ENCODE data around the gene RALGPS1.
A peak's percentile ranks its signal among the peaks of the same experiment; 100 is the strongest.
"Not testable (repeated sequence)": the region's sequence is repeated elsewhere in the genome, so short reads cannot be mapped to it uniquely, and the experiment has no call there.

Gene RALGPS1

DNA sequence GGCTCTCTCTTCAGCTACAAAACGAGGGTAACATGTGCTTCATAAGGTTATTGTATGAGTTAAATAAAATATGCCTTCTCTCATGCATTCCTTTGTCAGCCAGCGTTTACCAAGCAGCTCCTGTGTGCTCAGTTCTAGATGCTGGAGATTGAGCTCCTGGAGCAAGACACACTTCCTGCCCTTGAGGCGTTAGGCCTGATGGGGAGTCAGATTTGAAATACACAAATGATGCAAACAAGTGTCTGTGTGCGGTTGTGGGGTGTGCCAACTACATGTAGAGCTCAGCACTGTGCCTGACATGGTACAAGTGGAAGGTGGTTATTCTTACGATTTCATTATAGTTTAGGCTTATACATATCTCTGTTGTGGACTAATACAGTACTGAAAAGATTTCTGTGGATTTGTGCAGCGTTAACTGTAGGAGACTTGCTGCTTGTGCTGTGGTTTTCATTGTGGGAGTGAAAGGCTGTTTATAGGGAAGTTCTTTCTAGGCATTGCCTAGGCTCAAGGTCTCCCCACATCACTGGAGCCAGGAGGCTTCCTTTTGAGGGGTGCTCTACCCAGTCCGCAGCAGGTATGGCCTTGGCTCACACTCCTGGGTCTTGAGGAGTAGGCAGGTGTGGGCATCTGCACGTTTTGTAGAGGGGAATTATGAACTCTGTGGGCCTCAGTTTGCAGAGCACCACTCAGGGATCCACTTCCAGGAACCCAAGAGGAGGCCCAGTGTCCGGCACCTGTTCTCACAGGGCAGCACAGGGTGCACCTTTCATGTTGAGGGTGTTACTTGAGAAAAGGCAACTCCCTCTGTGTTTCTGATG is 247.7 kb downstream of the RALGPS1 start:
- DNase-seq: peak; percentile 31

DNA sequence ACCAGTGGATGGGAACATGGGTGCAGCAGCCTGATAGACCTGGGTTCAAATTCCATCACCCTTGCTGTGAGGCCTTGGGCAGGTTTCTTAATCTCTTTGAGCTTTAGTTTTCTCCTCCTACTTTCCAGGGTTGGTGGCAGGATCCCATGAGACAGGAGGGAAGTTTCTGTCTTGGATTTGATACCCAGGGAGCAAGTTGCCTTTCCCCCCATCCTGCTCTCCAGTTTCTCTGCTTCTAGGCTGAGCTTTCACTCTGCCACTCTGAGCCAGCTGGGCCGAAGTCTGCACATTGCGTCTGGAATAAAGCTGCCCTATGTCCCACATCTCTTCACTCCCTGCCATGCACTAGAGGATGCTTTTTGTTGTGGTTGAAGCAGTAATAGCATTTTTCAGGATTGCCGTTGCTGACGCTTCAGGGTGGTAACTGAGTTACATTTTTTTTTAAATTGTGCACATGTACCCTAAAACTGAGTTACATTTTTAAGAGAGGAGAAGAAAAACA is 248.3 kb downstream of the RALGPS1 start:
- DNase-seq: no peak

DNA sequence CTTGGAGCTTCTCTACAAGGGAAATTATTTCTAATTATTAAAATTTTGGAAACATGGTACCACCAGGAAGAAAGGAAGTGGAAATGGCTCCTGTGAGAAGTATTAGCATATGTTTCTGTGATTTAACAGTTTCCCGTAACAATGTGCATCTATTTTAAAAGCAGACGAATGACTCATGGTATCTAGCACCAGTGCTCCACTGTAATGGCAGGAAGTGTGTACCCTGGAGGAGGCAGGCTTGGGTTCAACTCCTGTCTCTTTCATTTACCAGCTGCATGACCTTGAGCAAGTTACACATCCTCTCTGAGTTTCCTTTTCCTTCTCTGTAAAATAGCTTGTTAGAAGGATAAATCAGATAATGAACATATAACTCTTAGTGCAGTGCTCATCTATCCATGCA is 248.8 kb downstream of the RALGPS1 start:
- DNase-seq: peak; percentile 15

DNA sequence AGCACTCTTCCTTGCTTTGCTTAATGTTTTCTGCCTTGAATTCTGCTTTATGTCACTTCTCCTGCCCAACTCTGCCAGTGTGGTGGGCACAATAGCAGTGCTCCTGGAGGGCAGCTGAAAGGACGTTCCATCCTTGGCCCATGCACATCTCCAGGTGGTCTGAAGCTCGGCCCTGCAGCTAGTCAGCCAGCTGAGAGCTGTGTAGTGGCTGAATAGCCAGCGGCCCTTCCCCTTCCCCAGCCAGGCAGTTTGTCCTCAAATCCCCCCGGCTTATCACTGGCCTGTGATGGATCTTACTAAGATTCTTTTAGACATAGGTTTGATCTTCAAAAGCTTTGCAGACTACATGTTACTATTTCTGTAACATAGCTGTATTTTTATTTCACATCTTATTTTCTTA is 250.5 kb downstream of the RALGPS1 start:
- no peak for DNase-seq

DNA sequence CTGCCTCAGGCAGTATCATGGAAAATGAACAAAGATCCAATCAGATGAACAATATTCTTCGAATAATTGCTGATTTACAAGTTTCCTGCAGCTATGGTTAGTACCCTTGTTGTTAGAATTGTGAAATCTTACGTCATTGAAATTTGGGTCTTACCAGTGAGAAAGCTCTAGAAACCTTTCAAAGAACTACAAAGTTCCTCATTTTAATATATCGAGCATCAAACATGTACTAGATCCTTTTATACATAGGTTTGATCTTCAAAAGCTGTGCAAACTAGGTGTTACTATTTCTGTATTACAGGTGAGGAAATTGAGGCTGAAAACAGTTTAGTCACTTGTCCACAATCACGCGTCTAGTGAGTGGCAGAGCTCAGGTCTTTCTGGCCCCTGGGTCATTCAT is 251.5 kb downstream of the RALGPS1 start:
- no peak for DNase-seq

DNA sequence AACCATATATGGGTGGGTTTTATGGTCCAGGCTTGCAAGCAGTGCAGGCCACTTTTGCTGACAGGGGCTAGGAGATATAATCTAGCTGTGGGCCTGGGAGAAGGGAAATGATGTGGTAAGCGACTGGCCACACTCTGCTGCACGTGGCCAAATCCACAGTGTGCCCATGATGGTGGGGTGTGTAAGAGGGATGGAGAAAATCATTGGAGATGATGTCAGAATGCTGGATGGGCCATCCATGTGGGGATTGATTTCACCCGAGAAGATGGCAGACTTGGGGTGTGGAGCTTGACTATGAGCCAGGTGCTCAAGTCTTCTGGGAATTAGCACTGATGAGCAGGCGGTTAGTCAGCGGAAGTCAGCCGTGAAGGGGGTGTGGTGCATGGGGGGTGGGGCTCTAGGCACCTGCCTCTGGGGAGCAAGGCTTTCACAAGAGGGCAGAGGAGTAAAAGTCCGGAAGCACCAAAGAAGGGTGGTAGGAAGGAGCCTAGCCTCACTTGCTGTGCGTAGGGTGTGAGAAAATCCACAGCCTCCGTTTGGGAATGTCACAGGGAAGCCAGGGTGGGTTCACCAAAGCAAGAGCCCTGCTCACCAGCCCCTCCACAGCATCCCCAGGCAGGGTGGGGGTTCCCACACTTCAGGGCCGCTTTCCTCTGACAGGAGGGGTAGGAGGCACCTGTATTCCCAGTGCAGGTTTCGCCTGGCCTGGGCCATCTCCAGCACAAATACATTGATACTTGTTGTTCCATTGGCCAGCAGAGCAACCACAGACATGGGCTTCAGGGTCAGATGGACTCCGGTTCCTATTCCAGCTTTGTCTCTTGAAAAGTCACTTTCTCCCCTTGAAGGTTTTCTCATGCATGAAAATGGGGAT is 252.3 kb downstream of the RALGPS1 start:
- DNase-seq: peak; percentile 20

DNA sequence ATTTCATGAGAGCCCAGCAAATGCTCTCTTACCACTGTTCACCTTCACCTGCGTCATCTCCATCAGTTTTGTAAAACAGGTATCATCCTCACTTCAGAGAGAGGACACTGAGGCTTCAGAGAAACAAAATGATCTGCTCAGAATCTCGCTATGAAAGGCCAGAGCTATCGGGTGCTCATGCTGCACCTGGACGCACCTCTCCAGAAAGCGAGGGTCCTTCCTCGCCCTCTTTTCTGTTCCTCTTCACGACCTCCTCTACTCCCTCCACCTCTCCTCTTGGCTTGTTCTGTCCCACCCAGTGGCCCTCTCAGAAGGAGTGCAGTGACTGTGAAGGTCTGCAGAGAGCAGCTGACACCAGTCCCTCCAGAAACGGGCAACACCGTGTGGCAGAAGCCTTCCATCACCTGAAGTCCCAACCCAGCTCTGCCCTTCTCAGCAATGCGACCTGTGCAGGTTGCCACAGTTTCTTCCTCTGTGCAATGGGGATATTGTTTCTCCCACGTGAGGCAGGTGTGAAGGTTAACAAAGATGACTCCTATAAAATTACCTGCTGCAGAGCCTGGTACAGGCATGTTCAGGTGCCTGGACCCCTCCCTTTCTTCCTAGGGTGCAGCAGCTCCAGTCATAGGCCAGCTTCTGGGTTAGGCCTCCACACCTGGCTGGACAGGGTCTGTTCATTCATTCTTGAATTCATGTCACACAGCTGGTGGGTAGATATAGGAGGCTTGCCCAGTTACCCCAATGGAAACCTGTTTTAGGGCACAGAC is 253.2 kb downstream of the RALGPS1 start:
- DNase-seq: peak; percentile 11

DNA sequence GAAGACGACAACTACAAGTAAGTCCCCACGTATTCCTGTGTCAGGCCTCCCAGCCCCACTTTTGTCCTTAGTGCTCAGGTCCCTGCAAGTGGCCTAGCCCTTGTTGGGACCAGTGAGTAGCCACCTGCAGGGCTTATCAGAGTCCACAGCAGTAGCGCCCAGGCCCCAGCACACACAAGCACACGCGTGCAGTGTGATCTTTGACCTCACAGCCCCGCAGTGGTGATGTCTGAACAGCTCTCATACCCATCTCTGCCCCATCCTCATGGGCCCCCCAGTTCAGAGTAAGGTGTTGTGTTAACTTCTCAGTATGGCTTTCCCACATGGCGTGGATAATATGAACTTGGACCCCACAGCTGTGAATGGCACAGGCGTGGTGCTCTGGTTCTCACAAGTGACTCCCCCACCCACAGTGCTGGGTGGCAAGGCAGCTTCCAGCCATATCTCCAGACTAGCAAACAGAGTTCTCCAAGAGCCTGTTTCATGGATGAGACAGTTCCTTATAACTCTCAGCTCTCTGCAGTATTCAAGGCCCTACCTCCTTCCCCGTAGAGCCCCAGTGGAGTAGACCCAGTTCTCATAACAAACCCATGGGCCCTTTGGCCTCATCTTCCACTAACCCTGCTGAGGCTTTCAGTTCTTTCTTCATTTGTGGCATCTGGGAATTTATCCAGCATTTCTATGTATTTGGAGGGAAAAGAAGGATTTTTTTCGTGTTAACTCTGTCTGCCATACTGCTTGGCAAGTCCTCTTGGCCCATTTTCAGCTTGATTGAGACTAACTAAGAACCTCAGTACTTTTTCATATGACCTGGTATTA is 254.4 kb downstream of the RALGPS1 start:
- no peak for DNase-seq

DNA sequence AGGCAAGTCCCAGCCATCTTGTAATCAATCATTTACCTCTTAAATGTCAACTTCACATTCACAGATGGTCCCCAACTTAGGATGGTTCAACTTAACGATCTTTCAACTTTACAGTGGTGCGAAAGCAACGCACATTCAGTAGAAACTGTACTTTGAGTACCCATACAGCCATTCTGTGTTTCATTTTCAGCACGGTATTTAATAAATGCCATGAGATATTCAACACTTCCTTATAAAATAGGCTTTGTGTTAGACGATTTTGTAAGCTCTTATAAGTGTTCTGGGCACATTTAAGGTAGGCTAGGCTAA is 254.9 kb downstream of the RALGPS1 start:
- no peak for DNase-seq

DNA sequence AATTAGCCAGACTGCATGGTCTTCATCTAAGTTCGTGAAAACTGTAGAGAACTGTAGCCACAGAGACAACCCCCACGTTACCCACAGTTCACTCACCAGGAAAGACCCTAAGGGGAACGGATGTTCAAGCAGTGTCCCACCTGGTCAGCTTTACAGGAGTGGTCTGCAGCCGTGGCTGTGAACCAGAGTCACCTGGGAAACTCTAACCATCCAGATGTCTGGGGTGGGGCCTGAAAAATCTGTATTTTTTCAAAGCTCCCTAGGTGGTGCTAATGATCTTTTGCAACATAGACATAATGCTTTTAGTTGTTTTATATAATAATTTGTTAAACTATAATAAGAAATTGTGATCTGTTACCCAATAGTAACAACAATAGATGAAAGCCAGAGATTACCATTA is 255.5 kb downstream of the RALGPS1 start:
- no peak for DNase-seq

DNA sequence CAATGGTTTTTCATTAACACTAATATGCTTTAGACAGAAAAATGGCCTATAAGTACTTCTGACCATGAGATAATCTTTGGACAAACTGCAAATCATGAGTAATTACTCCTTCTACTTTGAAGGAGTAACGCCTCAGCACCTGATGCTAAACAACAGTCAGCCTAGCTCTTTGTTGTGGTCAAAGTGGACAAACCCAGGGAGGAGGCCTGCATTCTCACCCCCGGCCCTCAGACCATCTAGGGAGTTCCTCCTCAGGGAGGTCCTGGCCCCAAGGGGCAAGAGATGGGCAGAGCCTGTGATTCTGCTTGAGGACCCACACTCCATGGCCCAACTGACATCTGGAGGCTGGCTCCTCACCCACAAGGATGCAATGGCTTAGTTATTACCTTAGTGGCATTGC is 256.1 kb downstream of the RALGPS1 start:
- no peak for DNase-seq

DNA sequence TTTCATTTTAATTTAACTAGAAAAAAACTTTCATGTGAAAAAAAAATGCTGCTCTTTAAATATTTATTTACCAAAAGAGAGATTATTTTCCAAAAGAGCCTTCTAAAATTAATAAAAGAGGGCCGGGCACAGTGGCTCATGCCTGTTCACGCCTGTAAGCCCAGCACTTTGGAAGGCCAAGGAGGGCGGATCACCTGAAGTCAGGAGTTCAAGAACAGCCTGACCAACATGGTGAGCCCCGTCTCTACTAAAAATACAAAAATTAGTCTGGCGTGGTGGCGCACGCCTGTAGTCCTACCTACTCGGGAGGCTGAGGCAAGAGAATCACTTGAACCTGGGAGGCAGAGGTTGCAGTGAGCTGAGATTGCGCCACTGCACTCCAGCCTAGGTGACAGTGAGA is 256.8 kb downstream of the RALGPS1 start:
- not testable (repeated sequence) for DNase-seq

DNA sequence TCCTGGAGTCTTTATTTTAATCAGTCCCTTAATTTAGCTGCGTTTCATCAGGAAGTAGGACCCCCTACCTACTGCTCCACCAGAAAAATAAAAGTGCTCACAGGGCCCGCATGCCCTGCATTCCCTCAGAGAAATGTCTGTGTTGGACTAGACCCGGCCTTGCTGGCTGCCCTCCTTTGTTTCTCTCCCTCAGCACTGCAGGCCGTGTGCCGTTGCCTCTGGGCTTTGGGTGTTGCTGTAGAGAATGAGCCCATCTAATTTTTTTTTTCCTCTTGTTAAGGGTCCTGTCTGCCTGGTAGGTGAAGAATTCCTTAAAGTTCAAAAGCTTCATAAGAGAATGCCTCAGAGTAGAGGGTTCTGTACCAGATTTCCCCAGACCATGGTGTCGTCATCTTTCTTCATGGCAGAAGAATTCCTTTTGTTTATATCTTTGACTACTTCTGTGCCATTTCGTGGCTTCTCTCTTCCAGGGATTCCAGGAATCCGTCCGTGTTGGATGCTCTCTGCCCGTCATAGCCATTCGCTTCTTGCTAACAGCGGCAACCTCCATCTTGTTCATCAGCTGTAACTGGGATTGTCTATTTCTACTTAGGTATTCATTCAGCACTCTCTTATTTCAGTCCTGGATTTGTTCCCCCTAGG is 257.6 kb downstream of the RALGPS1 start:
- no peak for DNase-seq

DNA sequence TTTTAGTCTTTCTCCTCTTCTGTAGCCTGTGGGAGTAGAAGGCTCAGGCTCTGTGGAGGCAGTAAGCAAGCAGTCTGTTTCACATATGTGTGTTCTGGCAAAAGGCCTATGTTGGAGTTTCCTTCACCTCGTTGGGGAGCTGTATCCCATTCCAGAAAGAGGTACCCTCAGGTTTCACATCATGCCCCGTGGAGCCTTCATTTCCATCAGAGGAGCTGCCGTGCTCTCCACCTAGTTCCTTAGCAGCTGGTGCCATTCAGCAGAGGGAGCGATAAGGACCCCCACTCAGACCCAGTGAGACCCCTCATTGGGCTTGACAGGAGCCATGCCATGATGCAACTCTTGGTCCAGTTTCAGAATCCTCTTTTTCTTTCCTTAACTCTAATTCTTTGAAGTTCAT is 258.5 kb downstream of the RALGPS1 start:
- DNase-seq: no peak

DNA sequence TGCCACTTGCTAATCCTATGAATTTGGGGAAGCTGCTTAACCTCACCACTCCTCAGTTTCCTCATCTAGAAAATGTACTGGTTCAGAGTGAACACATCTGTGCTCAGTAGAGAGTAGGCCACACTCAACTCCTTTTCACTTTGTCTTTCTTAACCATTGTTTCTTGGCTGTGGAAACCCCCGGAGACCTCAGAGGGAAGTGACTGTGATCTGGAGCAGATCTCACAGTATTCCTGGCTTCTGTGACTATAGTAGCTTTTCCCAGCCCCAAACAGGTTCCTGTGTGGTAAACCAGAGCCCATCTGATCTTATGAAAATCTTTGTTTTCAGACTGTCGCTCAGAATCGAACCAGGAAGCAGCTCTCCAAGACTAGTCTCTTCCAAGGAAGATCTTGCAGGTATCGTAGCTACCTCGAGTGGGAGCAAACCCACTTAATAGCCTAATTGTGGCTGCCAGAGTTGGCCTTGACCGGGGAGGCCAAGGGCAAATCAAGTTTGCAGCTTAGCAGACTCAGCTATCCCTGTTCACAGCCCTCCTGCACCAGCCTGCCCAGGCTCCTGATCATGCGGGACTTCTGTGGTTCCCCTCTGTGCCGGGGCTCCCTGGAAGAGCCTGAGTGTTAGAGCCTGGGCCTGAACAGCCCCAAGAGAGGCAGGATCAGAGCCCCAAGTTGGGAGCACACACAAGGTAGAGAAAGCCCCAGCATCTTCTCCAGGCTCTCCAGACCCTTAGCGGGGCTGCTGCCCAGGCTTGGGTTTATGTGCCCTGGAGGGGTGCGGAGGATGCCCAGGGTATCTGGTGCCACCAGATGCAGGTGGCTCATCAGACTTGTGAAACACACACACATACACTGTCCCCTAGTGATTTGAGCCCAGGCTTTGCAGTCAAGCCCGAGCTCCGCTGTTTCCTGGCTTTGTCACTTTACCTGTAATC is 260.1 kb downstream of the RALGPS1 start:
- no peak for DNase-seq

DNA sequence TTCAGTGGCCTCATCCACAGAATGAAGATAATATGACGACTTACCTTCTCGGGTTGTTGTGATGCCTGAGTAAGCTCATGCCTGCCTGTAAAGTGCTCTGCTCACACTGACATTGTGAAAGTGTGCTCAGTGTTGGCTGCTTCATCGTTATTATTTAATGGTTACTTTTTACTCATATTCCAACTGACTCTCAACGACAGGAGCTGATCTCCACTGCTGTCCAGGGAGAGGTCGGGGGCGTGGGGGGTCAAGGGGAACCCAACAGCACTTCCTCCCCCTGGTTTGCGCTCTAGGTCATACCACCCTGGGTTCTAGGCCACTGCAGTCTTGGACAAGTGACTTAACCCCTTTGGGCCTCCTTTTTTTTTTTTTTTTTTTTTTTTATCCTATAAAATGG is 260.7 kb downstream of the RALGPS1 start:
- DNase-seq: no peak

DNA sequence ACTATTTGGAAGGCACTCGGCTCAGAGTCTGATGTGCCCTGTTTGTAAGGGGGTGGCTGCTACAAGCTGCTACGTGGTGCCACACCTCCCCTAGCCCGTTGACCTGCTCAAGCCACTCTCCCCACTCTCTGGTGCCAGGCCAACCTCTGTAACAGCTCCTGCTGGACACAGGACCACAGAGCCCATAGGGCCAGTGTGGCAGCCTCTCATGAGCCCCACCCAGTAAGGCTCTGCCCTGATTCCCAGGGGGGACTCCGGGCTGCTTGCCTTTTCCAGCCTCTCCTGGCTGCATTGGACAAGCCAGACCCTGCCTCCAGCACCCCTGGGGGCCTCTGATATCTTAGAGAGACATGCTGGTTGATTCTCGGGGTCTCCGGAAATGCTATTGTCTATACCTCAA is 261.2 kb downstream of the RALGPS1 start:
- DNase-seq: no peak

DNA sequence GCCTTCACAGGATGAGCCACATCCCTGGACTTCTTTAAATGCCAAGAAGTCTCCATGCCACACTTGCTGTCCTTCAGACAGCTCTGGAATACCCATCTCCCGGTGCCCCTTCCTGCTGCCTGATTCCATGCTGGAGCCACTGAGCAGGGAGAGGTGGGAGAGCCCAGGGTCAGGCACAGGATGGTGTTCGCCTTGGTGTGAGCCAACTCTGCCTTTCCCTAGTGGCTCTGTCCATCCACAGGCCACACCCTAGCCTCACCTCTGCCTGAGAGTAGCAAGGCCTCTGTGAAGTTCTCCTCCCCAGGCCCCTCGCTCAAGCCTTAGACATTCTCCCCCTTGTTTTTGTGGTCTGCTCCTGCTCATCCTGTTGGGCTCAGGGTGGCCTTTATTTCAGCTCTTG is 262.0 kb downstream of the RALGPS1 start:
- no peak for DNase-seq

DNA sequence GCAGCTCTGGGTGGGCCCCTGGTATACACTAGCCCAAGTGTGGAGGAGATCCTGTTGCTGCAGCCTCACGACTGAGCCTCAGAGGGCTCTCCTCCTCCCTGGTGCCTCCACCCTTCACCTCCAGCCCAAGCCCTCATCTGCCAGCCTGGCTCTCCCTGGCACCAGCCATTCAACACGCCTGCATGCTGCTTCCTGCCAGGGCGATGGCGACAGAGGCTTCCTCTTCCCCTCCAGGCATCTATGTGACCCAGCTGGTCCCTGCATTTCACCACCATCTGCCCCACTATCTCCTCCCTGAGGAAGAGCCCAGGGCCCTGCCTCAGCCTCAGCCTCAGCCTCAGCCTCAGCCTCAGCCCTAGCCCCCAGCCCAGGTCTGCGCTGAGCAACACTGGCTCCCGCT is 262.6 kb downstream of the RALGPS1 start:
- no peak for DNase-seq

DNA sequence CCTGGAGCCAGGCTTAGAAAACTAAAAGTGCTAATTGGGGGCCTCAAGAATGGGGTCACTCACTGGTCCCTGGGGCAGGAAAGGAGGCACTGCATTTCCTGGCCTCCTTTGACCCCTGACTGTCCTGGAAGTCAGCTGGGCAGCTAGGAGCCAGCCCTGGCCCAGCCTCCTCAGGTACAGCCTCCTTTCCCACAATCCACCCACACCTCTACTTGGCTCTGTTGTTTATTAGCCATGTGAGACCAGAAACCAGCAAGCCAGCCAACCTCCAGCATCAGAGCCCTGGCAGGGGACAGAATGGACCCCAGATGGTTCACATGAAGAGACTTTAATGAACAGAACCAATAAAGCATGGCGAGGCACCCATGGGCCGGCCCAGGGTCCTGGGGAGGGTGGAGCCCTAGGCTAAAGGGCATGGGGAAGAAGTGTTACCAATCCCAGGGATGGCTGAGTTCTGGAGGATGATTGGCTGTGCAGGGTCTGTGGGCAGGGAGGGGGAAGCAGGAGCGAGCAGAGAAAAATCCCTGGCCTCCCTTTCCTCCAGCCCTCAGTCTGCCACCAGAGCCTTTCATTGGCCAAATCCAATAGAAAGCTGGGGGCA is 263.2 kb downstream of the RALGPS1 start:
- DNase-seq: no peak
